ENCODE results near the gene PHLDB1. TPM values are rescaled to one million over a fixed set of nuclear protein-coding genes. Genes with fewer than 3 reads are reported as not detected.

The PHLDB1 gene
- total RNA-seq, 3 donors from 2014 or later = 104 to 150 (median 109) TPM

DNA sequence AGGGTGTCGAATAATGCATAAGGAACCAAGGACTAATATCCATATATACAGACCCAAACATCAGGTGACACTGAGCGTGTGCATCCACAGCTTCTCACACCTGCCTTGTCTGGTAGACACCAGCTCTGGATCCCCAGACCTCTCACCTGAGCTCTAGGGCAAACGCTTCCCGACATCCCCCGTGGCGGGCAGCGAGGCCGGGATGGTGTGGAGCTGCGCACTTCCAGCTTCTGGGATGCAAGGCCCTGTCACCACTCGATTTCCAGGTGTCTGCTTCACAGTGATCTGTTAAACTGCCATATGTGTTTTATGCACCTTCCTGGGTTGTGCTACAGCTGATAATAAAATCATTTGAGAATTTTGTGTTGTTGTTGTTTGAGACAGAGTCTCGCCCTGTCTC is 87.4 kb downstream of the PHLDB1 start:
- TF ChIP-seq POLR2A (IDR thresholded peaks at IDR 0.05) = no peak
- TF ChIP-seq, protein P1, sequence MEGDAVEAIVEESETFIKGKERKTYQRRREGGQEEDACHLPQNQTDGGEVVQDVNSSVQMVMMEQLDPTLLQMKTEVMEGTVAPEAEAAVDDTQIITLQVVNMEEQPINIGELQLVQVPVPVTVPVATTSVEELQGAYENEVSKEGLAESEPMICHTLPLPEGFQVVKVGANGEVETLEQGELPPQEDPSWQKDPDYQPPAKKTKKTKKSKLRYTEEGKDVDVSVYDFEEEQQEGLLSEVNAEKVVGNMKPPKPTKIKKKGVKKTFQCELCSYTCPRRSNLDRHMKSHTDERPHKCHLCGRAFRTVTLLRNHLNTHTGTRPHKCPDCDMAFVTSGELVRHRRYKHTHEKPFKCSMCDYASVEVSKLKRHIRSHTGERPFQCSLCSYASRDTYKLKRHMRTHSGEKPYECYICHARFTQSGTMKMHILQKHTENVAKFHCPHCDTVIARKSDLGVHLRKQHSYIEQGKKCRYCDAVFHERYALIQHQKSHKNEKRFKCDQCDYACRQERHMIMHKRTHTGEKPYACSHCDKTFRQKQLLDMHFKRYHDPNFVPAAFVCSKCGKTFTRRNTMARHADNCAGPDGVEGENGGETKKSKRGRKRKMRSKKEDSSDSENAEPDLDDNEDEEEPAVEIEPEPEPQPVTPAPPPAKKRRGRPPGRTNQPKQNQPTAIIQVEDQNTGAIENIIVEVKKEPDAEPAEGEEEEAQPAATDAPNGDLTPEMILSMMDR (IDR thresholded peaks at IDR 0.05) = no peak
- no peak for TF ChIP-seq POLR2AphosphoS5 (IDR thresholded peaks at IDR 0.05)
- Histone ChIP-seq H3K27ac (no peak overlapping the region), H3K27me3 (no peaks in the 10 kb centered on the region), H3K4me3 (no peak overlapping the region), H3K4me1 (no peaks in the 10 kb centered on the region), H3K9me3 (no peaks in the 10 kb centered on the region), H3K36me3 (no peaks in the 10 kb centered on the region)
- intact Hi-C loops (cut with DNase I; ENCODE audit: low total_unique reads) = loop anchor here (10.0 kb wide), 1 partner anchor 260 kb away; the partner anchor contains the start of gene UPK2
- DNase-seq (ENCODE audit: low spot score in 2 of 2) = no peak

DNA sequence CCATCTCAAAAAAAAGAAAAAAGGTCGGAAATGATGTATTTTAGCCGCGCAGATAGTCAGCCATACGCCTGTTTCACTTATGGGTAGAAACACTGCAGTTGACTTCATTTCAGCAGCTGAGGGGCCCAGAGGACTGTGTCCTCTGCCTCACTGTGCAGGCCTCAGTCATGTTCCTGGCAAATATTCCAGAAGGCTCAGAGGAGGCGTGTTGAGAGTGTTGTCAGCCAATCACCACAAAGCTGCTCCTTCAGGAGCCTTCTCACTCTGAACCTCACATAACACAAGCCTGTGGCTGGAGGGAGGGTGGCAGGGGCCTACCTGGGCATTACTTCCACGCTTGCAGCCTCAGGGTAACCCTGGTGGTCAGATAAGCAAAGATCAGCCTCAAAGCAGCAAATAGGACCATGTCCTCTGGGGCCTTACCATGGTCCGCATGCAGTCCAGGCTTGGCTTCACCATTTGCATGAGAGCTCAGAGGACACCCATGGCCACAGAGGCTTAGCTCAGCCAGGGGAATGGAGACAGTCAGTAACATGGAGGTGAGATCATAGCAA is 89.3 kb downstream of the PHLDB1 start:
- H3K27me3 ChIP-seq = no peaks in the 10 kb centered on the region
- no peak for DNase-seq (ENCODE audit: low spot score in 2 of 2)
- no peak for TF ChIP-seq POLR2A (IDR thresholded peaks at IDR 0.05)
- TF ChIP-seq POLR2AphosphoS5 (IDR thresholded peaks at IDR 0.05) = no peak
- TF ChIP-seq, protein P1 (IDR thresholded peaks at IDR 0.05) = no peak
- H3K9me3 ChIP-seq = peaks cover 0 to 6% of the 10 kb centered on the region in 2 donors
- H3K4me1 ChIP-seq = no peaks in the 10 kb centered on the region
- intact Hi-C loops (cut with DNase I; ENCODE audit: low total_unique reads) = loop anchor here (10.0 kb wide), 1 partner anchor 258 kb away; the partner anchor contains the start of gene UPK2
- H3K27ac ChIP-seq = no peak overlapping the region
- no peaks in the 10 kb centered on the region for H3K36me3 ChIP-seq
- H3K4me3 ChIP-seq = no peak overlapping the region

DNA sequence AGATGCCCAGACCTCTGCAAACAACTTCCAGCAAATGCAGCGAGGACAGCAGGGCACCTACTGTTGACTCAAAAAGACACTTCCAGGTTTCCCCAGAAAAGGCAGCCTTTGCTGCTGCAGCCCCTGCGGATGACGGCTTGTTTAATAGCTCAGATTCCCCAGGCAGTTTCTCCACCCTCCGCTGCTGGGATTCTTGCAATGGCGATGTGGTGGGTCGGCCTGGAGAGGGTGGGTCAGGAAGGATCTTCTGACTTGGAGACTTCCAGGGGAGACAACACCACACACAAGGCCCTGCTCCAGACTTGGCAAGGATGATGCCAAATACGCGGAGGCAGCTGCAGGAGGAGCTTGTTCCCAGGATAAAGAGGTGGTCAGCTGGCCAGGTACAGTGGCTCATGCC is 89.9 kb downstream of the PHLDB1 start:
- DNase-seq (ENCODE audit: low spot score in 2 of 2) = no peak
- Histone ChIP-seq H3K4me3 (no peak overlapping the region), H3K9me3 (peaks cover 0 to 6% of the 10 kb centered on the region in 2 donors), H3K4me1 (no peaks in the 10 kb centered on the region), H3K27me3 (no peaks in the 10 kb centered on the region), H3K27ac (no peak overlapping the region), H3K36me3 (no peaks in the 10 kb centered on the region)
- intact Hi-C loops (cut with DNase I; ENCODE audit: low total_unique reads) = loop anchor here (10.0 kb wide), 1 partner anchor 257 kb away; the partner anchor contains the start of gene UPK2
- TF ChIP-seq, protein P1 (IDR thresholded peaks at IDR 0.05) = no peak
- TF ChIP-seq POLR2A (IDR thresholded peaks at IDR 0.05) (no peak), POLR2AphosphoS5 (IDR thresholded peaks at IDR 0.05) (no peak)

DNA sequence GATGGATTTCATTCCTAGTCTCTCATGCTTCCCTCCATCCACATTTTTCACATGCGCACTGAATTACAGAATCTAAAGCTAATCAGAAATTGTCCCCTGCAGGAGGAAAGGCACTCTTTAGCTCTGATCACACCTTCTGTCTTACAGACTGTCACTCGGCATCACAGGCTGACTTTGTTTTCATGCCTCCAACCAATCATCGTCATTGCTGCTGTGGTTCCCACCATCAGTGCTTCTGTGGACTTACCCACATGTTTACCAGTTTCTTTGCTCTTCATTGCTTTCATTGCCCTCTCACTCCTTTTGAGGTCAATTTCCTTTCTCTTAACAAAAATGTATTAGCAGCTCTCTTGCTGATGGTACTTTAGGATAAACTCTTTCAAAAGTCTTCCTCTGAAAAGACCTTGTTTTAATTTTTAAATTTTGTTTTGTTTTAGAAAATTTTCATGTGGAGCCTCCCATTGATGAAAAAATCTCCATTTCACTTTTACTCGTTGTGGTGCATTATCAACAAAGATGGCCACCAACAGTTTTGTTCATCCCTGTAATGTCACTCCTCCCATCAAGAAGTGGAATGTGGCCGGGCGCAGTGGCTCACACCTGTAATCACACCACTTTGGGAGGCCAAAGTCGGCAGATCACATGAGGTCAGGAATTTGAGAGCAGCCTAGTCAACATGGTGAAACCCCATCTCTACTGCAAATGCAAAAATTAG is 92.2 kb downstream of the PHLDB1 start:
- Histone ChIP-seq H3K36me3 (no peaks in the 10 kb centered on the region), H3K27me3 (no peaks in the 10 kb centered on the region), H3K9me3 (peaks cover 0 to 6% of the 10 kb centered on the region in 2 donors), H3K4me1 (no peaks in the 10 kb centered on the region), H3K4me3 (no peak overlapping the region), H3K27ac (no peak overlapping the region)
- TF ChIP-seq, protein P1 (IDR thresholded peaks at IDR 0.05) = no peak
- no peak for TF ChIP-seq POLR2A (IDR thresholded peaks at IDR 0.05)
- TF ChIP-seq POLR2AphosphoS5 (IDR thresholded peaks at IDR 0.05) = no peak
- no peak for DNase-seq (ENCODE audit: low spot score in 2 of 2)
- intact Hi-C loops (cut with DNase I; ENCODE audit: low total_unique reads) = loop anchor here (10.0 kb wide), 1 partner anchor 255 kb away; the partner anchor contains the start of gene UPK2

DNA sequence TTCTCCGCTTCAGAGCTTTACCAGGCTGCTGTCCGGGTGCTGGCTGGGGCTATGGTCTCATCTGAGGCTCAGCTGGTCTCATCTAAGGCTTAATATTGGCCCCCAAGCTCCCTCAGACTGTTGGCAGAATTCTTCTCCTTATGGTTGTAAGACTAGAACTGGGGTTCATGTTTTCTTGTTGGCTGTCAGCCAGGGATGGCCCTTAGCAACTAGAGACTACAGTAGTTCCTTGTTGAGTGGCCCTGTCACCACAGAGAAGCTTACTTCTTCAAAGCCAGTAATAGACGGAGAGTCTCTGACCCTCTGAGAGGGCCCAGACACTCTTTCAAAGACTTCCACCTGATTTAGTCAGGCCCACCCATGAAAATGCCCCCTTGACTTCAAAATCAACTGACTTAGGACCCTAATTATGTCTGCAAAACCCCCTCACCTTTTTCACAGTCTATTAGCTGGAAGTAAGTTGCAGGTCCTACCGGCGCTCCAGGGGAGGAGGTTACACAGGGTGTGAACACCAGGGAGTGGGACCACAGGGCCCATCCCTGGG is 96.2 kb downstream of the PHLDB1 start:
- DNase-seq (ENCODE audit: low spot score in 2 of 2) = no peak
- no peaks in the 10 kb centered on the region for H3K4me1 ChIP-seq
- no peak for TF ChIP-seq POLR2AphosphoS5 (IDR thresholded peaks at IDR 0.05)
- no peak for TF ChIP-seq POLR2A (IDR thresholded peaks at IDR 0.05)
- TF ChIP-seq, protein P1 (IDR thresholded peaks at IDR 0.05) = no peak
- intact Hi-C loops (cut with DNase I; ENCODE audit: low total_unique reads) = no loop called here
- H3K27me3 ChIP-seq = no peaks in the 10 kb centered on the region
- H3K4me3 ChIP-seq = no peak overlapping the region
- H3K9me3 ChIP-seq = peaks cover 0 to 6% of the 10 kb centered on the region in 2 donors
- no peaks in the 10 kb centered on the region for H3K36me3 ChIP-seq
- H3K27ac ChIP-seq = no peak overlapping the region

All from breast epithelium (tissue), 4 donors.